HuH-7 (cell line): ENCODE results near the gene RPS4Y1.
"Not testable (repeated sequence)": the region's sequence is repeated elsewhere in the genome, so short reads cannot be mapped to it uniquely, and the experiment has no call there.

ENCODE experiments used
- DNase-seq: peaks from one replicate; pipeline ENCODE4 v3.0.0; 2011; ENCODE audit warnings: low spot score

Gene RPS4Y1

GRCh38 chrY:2841471-2841893, at the start of gene RPS4Y1:
Gene RPS4Y1 (plus strand): TSS chrY:2841602. CDS start chrY:2841625, 23 bp downstream.
- no peak for DNase-seq

GRCh38 chrY:2796977-2797523, 44.4 kb upstream of the RPS4Y1 start:
- no peak for DNase-seq

GRCh38 chrY:2797991-2798390, 43.4 kb upstream of the RPS4Y1 start:
- DNase-seq: no peak

- no peak for DNase-seq
Measured at GRCh38 chrY:2800246-2800645, 41.2 kb upstream of the RPS4Y1 start.

GRCh38 chrY:2817146-2817896, 24.1 kb upstream of the RPS4Y1 start:
- DNase-seq: not testable (repeated sequence)

- no peak for DNase-seq
Measured at GRCh38 chrY:2824471-2824870, 16.9 kb upstream of the RPS4Y1 start.

- DNase-seq: no peak
Measured at GRCh38 chrY:2828497-2828896, 12.9 kb upstream of the RPS4Y1 start.

- DNase-seq: no peak
Measured at GRCh38 chrY:2835230-2835629, 6.2 kb upstream of the RPS4Y1 start.

GRCh38 chrY:2837078-2837477, 4.3 kb upstream of the RPS4Y1 start:
- no peak for DNase-seq

GRCh38 chrY:2837932-2838331, 3.5 kb upstream of the RPS4Y1 start:
- no peak for DNase-seq

- no peak for DNase-seq
Measured at GRCh38 chrY:2846791-2847190, 5.4 kb downstream of the RPS4Y1 start.

GRCh38 chrY:2848384-2848783, 7.0 kb downstream of the RPS4Y1 start:
- no peak for DNase-seq

- no peak for DNase-seq
Measured at GRCh38 chrY:2849368-2849767, 8.0 kb downstream of the RPS4Y1 start.

- no peak for DNase-seq
Measured at GRCh38 chrY:2854145-2854774, 12.9 kb downstream of the RPS4Y1 start.

GRCh38 chrY:2857068-2857467, 15.7 kb downstream of the RPS4Y1 start:
- DNase-seq: no peak

- no peak for DNase-seq
Measured at GRCh38 chrY:2857686-2858085, 16.3 kb downstream of the RPS4Y1 start.

GRCh38 chrY:2859782-2860181, 18.4 kb downstream of the RPS4Y1 start:
- DNase-seq: no peak

GRCh38 chrY:2860511-2860910, 19.1 kb downstream of the RPS4Y1 start:
- no peak for DNase-seq

GRCh38 chrY:2866581-2866980, 25.2 kb downstream of the RPS4Y1 start:
- DNase-seq: no peak

- DNase-seq: no peak
Measured at GRCh38 chrY:2867469-2867868, 26.1 kb downstream of the RPS4Y1 start.

- no peak for DNase-seq
Measured at GRCh38 chrY:2868035-2868607, 26.7 kb downstream of the RPS4Y1 start.

GRCh38 chrY:2872234-2872633, 30.8 kb downstream of the RPS4Y1 start:
- DNase-seq: not testable (repeated sequence)

GRCh38 chrY:2874211-2874610, 32.8 kb downstream of the RPS4Y1 start:
- no peak for DNase-seq
